ENCODE data around the gene C1QTNF1.

- TF ChIP-seq CTCF (conservative IDR thresholded peaks at IDR 0.05; ENCODE audit: low read length) (no peak), EZH2phosphoT487 (IDR thresholded peaks at IDR 0.05; ENCODE audit: borderline replicate concordance, low read depth, low read length) (no peak)
Measured at GRCh38 chr17:79002796-79003593, 21.0 kb upstream of the C1QTNF1 start.
